Muscle of arm (tissue), 12 donors: Measurements from ENCODE around the gene STRN3. TPM values are rescaled to one million over a fixed set of nuclear protein-coding genes. Genes with fewer than 3 reads are reported as not detected.
"Not testable (repeated sequence)": the region's sequence is repeated elsewhere in the genome, so short reads cannot be mapped to it uniquely, and the experiment has no call there.

Experiments
- DNase-seq: peaks from one replicate; pipeline ENCODE4 v3.0.0-alpha.2; 2013
- polyA plus RNA-seq, 12 donors: library from polyadenylated mRNA; unstranded; fragments of 120-200 nt; gene quantifications; one replicate each; pipeline ENCODE4 v1.2.1, GENCODE V29; 2013; ENCODE audit not compliant: insufficient read length in 12 of 12

STRN3 gene
- polyA plus RNA-seq, 12 donors: 42.2 to 142 (median 49.3) TPM

DNA sequence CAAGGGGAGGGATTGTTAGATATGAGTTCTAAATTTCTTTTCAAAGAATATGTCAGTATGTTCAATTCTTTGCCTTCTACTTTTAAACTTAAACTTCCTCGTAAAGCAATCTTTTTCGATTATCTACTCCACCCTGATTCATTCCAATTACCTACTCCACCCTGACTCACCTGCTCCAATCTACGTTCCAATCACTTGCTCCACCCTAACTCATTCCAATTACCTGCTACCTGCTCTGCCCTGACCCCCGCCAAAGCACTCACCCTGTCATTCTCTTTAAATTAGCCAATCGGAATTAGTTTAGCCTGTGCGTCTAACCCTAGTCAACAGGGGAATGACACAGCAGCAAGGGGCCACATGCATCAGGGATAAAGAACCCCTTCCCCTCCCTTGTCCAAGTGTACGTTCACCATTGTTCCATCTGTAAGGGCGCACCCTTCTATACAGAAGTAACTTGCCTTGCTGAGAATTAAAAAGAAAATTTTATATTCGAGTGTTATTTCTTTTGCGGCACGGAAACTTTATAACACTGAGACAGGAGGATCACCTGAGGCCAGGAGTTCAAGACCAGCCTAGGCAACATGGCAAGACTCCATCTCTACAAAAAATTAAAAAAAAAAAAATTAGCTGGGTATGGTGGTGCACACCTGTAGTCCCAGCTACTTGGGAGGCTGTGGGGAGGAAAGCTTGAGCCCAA, 54.0 kb downstream of the STRN3 start:
- not testable (repeated sequence) for DNase-seq

- DNase-seq: no peak
Measured at GRCh38 chr14:30971586-30971985, 54.6 kb downstream of the STRN3 start.

DNA sequence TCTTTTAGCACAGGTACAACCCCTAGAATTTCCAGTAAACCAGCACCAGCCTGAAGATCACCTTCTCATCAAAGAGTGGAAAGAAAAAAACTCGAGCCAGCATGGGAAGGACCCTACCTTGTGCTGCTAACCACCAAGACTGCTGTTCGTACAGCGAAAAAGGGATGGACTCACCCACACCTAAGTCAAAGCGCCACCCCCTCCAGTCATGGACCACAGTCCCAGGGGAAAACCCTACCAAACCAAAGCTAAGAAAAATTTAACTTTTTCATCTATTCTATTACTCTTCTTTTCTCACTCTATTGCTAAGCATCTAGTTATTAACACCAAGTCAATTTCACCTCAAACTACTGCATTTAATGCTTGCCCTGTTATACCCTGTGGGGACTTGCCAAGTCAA, 56.4 kb downstream of the STRN3 start:
- DNase-seq: not testable (repeated sequence)

DNA sequence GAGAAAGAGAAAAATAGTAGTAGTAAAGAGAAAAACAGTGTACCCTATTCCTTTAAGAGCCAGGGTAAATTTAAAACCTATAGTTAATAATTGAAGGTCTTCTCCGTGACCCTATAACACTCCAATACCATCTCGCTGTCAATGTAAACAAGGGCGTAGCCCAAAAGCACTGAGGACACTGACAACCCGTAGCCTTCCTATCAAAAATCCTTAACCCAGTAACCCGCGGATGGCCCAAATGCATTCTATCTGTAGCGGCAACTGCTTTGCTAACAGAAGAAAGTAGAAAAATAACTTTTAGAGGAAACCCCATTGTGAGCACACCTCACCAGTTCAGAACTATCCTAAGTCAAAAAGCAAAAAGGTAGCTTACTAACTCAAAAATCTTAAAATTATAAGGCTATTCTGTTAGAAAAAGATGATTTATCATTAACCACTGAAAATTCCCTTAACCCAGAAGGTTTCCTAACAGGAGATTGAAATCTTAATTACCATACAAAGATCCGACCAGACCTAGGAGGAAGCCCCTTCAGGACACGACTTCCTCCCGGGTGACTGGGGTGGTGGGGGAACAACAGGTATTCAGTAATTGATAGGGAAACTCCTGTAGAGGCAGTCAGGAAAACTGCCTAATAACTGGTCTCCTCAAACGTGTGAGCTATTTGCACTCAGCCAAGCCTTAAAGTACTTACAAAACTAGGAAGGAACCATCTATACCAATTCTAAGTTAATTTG, 58.6 kb downstream of the STRN3 start:
- DNase-seq: not testable (repeated sequence)

GRCh38 chr14:30966415-30967363, 59.5 kb downstream of the STRN3 start:
- no peak for DNase-seq

GRCh38 chr14:30965861-30966260, 60.3 kb downstream of the STRN3 start:
- not testable (repeated sequence) for DNase-seq

- DNase-seq: not testable (repeated sequence)
Measured at GRCh38 chr14:30962537-30962936, 63.6 kb downstream of the STRN3 start.

DNA sequence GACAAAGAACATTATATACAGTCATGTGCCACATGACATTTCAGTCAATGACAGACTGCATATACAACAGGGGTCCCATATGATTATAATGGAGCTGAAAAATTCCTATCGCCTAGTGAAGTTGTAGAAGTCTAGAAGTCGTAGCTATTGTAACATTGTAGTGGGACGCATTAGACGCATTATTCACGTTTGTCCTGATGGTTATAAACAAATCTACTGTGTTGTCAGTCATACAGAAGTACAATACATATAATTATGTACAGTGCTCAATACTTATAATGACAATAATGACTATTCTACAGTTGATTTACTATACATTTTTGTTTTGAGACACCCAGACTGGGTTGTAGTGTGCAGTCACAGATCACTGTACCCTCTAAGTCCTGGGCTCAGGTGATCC, 64.8 kb downstream of the STRN3 start:
- DNase-seq: no peak

- no peak for DNase-seq
Measured at GRCh38 chr14:30960216-30960615, 66.0 kb downstream of the STRN3 start.

DNA sequence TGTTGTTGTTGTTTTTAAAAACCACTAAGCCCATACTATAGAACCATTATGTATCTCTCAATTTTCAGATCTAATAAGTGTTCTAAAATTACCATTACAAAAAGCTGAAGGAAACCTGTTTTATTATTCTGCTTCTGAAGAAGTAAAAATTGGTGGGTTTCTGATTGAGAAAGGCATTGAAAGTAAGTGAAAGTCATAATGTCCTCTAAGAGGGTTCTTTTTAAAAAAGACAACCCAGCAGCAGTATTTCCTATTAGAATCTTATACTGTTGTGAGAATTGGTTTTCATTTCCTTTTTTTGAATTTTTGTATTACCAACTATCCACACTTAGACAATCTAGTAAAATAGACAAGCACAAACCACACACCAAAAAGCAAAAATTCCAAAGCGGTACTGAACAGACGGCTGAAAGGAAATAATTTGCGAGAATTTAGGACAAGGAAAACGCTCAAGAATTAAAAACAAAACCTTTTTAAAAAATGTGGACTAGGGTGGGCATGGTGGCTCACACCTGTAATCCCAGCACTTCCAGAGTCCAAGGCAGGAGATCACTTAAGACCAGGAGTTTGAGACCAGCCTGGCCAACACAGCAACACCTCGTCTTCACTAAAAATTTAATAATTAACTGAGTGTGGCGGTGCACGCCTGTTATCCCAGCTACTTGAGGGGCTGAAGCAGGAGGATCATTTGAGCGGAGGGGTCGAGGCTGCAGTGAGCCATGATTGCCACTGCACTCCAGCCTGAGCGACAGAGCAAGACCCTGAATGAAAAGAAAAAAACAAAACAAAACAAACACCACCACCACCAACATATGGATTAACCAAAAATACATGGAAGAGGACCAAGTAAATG, 67.4 kb downstream of the STRN3 start:
- no peak for DNase-seq

GRCh38 chr14:30957813-30958370, 68.3 kb downstream of the STRN3 start:
- DNase-seq: no peak

- DNase-seq: no peak
Measured at GRCh38 chr14:30949651-30950050, 76.5 kb downstream of the STRN3 start.

DNA sequence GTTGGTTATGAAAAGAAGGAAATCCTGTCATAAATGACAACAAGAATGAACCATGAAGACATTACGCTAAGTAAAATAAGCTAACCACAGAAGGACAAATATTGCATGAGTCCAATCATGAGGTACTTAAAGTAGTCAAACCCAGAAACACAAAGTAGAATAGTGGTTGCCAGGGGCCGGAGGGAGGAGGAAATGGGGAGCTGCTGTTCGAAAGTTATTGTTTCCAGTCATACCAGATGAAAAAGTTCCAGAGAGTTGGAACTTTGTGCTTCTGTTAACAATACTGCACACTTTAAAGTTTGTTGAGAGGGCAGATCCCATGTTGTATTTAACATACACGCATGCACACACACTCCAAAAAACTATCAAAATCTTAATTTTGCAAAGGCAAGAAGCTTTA, 82.5 kb downstream of the STRN3 start:
- DNase-seq: no peak

- no peak for DNase-seq
Measured at GRCh38 chr14:30940886-30941285, 85.3 kb downstream of the STRN3 start.

GRCh38 chr14:30938617-30939016, 87.6 kb downstream of the STRN3 start:
- DNase-seq: no peak

GRCh38 chr14:30935445-30935844, 90.7 kb downstream of the STRN3 start:
- no peak for DNase-seq

DNA sequence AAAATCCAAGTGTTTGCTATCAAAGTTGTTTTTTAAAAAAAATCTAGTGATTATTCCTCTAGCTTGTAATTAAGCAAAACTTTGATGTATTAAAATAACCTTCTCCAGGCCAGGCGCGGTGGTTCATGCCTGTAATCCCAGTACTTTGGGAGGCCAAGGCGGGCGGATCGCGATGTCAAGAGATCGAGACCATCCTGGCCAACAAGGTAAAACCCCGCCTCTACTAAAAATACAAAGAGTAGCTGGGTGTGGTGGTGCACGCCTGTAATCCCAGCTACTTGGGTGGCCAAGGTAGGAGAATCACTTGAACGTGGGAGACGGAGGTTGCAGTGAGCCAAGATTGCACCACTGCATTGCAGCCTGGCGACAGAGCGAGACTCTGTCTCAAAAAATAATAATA, 92.2 kb downstream of the STRN3 start:
- DNase-seq: not testable (repeated sequence)

DNA sequence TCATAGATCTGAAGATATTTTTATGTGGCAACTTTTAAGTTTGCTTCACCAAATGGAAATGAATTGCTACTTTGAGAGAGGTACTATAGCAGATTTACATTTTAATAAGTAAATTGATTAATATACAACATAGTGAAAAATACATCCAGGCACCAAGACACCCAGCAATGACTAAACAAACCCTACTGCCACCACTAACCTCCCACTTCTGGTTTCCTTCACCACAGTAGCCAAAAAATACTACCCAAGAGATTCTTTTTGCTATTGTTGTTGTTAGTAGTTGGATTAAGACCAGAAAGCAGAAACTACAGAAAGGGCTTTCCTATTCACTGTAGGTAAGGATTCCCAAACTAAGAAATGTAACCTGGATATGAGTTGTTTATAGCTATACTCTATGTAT, 97.7 kb downstream of the STRN3 start:
- no peak for DNase-seq

- DNase-seq: no peak
Measured at GRCh38 chr14:30925254-30925653, 100.9 kb downstream of the STRN3 start.

DNA sequence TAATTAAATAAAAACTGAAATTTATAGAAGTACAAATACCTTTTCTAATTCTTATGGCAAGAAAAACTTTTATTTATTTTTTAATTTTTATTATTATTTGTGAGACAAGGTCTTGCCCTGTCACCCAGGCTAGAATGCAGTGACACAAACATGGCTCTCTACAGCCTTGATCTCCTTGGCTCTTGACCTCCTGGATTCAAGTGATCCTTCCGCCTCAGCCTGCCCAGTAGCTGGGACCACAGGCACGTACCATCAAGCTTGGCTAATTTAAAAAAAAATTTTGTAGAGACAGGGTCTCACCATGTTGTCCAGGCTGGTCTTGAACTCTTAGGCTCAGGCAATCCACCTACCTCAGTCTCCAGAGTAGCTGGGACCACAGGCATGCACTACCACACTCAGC, 104.4 kb downstream of the STRN3 start:
- no peak for DNase-seq

GRCh38 chr14:30921305-30921704, 104.9 kb downstream of the STRN3 start:
- no peak for DNase-seq
